Right ventricle myocardium inferior (tissue), 1 donor: ENCODE measurements around the gene CLPTM1. TPM values are rescaled to one million over a fixed set of nuclear protein-coding genes. Genes with fewer than 3 reads are reported as not detected.
A peak's percentile ranks its signal among the peaks of the same experiment; 100 is the strongest.
"Not testable (repeated sequence)": the region's sequence is repeated elsewhere in the genome, so short reads cannot be mapped to it uniquely, and the experiment has no call there.

ENCODE experiments used
- ATAC-seq: fragments of 200-7000 bp; cut with Tn5 transposase; one replicate; pipeline ENCODE4 v1.9.1; 2020; ENCODE audit warnings: mild to moderate bottlenecking, moderate library complexity
- DNase-seq: peaks from one replicate; pipeline ENCODE4 v3.0.0; 2021; ENCODE audit errors: missing footprints
- intact Hi-C: fragments of 100-400 bp; cut with DNase I; formaldehyde crosslinking; loops from one replicate; pipeline ENCODE4 v1.11.0; 2022
- total RNA-seq: library from RNA; stranded (reverse); fragmentation: NEBNext Ultra II Directional; extraction: Animal tissue kit (Norgen Biotek cat#: 25700); gene quantifications from one replicate; pipeline ENCODE4 v1.2.1, GENCODE V29; 2021
- donor health status: DM: no; HTN: yes; CAD: no; lungs with severe emphysema.

The CLPTM1 gene
- total RNA-seq, 1 donor from 2014 or later, result 90.1 TPM

DNA sequence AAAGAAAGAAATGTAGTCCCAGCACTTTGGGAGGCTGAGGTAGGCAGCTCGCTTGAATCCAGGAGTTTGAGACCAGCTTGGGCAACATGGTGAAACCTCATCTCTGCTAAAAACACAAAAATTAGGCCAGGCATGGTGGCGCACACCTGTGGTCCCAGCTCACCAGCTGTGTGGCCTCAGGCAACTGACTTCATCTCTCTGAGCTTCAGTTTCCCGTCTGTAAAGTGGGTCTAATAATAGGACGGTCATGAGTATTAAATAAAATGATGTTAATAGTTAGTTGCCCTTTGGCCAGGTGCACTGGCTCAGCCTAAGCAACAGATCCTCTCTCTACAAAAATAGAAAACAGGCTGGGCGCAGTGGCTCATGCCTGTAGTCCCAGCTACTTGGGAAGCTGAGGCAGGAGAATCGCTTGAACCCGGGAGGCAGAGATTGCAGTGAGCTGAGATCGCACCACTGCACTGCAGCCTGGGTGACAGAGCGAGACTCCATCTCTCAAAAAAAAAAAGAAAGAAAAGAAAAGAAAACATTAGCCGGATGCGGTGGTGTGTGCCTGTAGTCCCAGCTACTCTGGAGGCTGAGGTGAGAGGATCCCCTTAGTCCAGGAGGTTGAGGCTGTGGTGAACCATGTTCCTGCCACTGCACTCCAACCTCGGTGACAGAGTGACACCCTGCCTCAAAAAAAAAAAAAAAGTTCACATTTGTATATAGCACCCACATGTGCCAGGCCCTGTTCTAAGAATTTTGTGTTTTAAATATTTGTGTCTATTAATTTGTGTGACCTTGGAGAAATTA is 44.1 kb downstream of the CLPTM1 start:
- ATAC-seq, intact Hi-C loops, DNase-seq: not testable (repeated sequence)

DNA sequence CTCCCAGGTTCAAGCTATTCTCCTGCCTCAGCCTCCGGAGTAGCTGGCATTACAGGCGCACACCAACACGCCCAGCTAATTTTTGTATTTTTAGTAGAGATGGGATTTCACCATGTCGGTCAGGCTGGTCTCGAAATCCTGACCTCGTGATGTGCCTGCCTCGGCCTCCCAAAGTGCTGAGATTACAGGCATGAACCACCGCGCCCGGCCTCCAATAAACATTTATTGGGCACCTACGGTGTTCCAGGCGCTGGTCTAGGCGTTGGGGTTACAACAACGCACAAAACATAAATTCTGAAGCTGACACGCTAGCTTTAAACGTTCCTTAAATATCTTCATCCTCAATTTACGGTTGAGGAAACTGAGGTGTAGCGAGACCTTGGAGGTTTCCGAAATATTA is 45.5 kb downstream of the CLPTM1 start:
- not testable (repeated sequence) for ATAC-seq, DNase-seq
- intact Hi-C loops, result loop anchor here (2.0 kb wide), 1 partner anchor 38 kb away; the partner anchor contains the start of gene CLASRP

DNA sequence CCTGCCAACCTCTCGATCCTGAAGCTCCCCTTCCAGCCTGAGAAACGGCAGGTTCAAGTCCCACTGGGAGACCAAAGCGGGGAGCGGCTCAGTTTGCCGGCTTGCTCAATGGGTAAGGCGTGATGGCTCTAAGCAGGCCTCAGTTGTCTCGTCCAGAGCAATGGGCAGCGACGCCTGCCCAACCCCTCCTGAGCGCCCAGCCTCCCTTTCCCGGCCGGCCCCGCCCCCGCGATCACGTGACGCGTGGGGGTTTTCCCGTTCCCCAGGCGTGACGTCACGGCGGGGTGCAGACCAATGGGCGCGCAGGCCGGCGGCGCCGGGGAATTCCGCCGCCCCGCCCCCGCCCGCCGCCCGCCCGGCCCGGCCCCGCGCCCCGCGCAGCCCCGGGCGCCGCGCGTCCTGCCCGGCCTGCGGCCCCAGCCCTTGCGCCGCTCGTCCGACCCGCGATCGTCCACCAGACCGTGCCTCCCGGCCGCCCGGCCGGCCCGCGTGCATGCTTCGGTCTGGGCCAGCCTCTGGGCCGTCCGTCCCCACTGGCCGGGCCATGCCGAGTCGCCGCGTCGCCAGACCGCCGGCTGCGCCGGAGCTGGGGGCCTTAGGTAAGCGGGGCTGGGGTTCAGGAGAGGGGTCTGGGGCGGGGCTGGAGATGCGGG is 46.0 kb downstream of the CLPTM1 start, which contains the start of gene RELB:
TSS of gene RELB (plus strand) at position 378 of the 653 bp plus-strand sequence. CDS start at position 494, 116 bp downstream.
- intact Hi-C loops, result loop anchor here (2.0 kb wide), 1 partner anchor 38 kb away; the partner anchor contains the start of gene CLASRP
- DNase-seq (peak; percentile 98), ATAC-seq (peak; percentile 59)

DNA sequence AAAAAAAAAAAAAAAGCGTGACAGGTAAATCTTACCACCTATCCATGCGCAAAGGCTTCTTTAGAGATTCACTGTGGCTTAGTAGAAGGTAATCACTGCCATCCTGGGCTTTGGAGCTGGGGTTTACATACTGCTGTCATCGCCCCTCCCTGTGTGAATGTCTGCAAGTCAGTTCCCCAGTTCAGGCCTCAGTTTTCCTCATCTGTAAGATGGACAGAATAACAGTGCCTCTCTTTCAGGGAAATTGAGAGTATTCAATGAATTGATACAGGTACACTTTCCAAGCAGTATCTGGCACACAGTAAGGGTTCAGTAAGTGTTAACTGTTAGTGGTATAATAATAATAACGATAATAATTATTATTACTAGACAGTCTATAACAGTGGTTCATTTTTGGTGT is 48.3 kb downstream of the CLPTM1 start:
- ATAC-seq (no peak), DNase-seq (no peak)
- intact Hi-C loops, result no loop called here

DNA sequence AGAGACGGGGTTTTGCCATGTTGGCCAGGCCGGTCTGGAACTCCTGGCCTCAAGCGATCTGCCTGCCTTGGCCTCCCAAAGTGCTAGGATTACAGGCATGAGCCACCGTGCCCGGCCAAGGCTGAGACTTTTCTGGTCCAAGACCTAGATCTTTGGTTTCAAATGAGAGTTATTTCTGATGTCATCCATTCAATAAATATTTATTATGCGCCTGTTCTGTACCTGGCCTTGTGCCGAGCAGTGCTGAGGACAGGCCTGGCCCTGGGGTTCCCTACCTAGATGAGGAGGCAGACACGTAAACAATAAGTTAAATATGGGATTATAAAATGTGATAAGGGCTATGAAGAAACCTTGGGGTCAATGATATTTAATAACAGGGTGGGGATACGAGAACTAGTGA is 50.6 kb downstream of the CLPTM1 start:
- intact Hi-C loops, result no loop called here
- DNase-seq, result no peak
- no peak for ATAC-seq

DNA sequence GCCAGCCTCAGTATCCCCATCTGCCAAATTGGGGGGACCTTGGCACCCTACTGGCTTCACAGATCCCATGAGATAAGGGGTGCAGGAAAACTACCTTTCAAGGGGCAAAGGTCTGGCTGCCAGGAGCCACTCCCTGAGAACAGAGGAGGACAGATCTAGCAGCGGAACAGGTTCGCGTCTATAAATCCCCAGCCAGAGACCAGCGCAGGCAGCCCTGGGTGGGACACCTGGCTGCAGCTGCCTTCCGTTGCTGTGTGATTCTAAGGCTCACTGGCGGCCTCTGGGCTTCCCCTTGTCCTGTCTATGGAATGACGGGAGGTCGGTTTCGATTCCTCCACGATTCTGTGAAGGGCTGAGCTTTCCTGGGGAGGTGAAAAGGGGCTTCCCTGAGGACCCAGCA is 53.4 kb downstream of the CLPTM1 start:
- intact Hi-C loops, result no loop called here

DNA sequence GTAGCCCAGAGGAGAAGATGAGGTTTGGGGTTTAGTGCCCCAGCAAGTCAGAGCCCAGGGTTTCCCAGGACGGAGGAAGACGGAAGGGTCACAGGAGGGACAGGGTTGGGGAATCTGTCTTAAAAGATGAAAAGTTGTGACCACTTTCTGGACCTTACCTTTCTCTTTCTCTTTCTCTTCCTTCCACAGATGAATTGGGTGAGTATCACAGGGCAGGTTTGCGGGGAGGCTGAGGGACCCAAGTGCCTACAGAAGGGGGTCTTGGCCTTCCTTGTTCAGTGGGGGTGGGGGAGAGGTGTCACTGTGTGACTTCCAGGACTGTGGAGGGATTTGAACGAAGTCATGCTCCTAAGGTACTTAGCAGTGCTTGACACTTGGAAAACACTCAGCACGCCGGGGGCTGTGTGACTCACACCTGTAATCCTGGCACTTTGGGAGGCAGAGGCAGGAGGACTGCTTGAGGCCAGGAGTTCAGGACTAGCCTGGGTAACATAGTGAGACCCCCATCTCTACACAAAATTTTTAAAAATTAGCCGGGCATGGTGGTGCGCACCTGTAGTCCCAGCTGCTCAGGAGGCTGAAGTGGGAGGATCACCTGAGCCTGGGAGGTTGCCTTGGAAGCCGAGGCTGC is 54.6 kb downstream of the CLPTM1 start:
- ATAC-seq (no peak), DNase-seq (no peak)
- intact Hi-C loops, result no loop called here

More for the DNA sequence above, 53.4 kb downstream of the CLPTM1 start:
- ATAC-seq (no peak), DNase-seq (no peak)

DNA sequence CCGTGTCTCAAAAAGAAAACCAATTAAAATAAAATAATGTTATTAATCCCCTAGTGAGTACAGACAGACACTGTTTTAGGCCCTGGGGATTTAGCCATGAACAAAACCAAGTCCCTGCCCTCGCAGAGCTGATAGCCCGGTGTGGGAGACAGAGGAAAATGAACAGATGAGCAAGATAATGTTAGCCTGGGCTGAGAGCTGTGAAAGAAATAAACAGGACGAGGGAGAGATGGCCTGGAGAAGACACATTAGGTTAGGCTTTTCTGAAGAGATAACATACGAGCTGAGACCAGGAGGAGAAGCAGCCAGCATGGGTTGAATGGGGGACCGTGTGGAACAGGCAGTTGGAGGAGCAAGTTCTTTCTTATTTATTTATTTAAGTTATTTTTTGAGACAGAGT is 55.1 kb downstream of the CLPTM1 start:
- DNase-seq, result no peak
- intact Hi-C loops, result no loop called here

DNA sequence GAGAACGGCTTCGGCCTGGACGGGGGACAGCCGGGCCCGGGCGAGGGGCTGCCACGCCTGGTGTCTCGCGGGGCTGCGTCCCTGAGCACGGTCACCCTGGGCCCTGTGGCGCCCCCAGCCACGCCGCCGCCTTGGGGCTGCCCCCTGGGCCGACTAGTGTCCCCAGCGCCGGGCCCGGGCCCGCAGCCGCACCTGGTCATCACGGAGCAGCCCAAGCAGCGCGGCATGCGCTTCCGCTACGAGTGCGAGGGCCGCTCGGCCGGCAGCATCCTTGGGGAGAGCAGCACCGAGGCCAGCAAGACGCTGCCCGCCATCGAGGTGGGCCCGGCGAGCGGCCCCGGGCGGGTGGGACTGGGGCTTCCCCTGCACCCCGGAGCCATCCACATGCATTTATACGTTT is 56.8 kb downstream of the CLPTM1 start:
- no peak for DNase-seq
- no peak for ATAC-seq
- intact Hi-C loops, result no loop called here

More for the DNA sequence above, 55.1 kb downstream of the CLPTM1 start:
- no peak for ATAC-seq

DNA sequence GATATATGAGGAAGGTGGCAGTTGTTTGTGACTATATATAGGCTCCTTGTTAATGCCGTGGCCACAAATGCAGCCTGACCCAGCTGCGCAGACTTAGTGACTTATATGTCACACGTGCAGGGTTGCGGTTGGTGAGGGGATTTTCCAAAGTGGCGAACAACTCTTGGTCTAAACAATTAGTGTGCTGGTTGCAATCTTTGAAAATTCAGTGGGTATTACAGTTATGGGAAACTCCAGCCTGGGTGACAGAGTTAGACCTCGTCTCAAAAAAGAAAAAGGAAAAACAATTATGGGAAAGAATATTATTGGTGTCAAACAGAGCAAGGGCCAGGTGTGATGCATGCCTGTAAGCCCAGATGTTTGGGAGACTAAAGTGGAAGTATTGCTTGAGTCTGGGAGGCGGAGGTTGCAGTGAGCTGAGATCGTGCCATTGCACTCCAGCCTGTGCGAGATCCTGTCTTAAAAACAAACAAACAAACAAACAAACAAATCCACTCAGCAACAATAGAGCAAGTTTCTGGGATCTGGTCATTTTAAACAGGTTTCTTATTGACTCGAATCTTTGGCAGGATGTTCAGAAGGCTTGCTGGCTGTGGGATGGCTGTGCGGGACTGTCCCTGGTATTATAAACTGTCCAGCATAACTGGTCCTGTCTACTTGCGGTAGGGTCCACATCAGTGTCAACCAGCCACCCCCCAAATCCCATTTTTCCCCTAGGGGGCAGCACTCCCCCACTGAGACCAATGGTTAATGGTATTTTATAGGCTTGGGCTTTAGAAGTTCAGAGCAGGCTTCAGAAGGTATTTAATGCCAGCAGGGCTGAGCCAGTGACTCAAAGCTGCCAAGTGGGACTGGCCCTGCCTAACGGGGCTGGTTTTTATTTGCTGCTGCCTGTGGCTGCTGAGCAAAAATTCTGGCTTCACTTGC is 61.5 kb downstream of the CLPTM1 start:
- ATAC-seq (peak; percentile 80), DNase-seq (no peak)
- intact Hi-C loops, result no loop called here

DNA sequence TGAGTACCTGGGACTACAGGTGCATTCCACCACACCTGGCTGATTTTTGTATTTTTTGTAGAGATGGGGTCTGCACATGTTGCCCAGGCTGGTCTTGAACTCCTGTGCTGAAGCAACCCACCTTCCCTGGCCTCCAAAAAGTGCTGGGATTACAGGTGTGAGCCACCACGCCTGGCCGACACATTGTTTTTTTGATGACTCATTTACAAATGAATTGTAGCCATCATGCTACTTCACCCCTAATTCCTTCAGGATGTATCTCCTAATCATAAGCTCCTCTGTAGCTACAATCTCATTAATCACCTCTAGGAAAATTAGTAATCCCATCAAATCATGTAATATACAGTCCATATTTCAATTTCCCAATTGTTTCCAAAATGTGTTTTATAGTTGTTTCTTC is 64.0 kb downstream of the CLPTM1 start:
- DNase-seq, result no peak
- intact Hi-C loops, result no loop called here

DNA sequence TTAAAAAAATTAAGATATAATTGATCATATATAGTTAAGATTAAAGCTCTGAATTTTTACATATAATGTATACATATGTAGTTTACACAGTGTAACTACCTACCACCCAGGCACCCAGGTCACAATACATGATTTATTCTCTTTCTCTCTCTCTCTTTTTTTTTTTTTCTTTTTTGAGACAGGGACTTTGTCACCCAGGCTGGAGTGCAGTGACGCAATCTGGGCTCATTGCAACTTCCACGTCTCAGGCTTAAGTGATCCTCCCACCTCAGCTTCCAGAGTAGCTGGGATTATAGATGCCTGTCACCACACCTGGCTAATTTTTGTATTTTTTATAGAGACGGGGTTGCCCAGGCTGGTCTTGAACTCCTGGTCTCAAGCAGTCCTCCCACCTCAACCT is 64.9 kb downstream of the CLPTM1 start:
- DNase-seq (no peak), ATAC-seq (no peak)
- intact Hi-C loops, result no loop called here

More for the DNA sequence above, 64.0 kb downstream of the CLPTM1 start:
- ATAC-seq, result no peak

DNA sequence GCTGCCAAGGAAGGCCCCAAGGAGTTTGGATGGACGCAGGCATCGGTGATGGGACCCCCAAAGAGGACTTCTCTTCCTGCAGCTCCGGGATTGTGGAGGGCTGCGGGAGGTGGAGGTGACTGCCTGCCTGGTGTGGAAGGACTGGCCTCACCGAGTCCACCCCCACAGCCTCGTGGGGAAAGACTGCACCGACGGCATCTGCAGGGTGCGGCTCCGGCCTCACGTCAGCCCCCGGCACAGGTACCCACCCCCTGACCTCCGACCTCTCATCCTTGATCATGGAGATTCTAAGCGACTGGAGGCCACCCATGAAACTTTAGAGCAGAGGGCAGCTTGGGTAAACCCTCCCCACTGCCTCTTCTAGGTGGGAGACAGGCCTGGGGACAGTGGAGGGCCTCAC is 66.8 kb downstream of the CLPTM1 start:
- ATAC-seq, result no peak
- DNase-seq, result no peak

DNA sequence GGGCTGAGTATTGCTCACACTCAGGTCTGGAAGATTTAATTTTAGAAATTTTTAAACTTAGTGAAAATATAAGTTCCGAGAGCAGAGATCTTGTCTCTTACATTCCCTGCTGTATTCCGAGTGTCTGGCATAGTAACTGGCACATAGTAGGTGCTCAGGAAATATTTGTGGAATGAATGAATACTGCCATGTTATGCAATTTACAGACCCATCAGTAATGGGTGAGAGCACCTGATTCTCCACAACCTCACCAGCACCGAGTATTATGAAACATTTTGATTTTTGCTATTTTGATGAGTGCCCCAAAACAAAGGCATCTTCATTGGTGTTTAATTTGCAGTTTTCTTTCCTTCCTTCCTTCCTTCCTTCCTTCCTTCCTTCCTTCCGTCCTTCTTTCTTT is 67.9 kb downstream of the CLPTM1 start:
- ATAC-seq, result no peak
- intact Hi-C loops, result no loop called here
- DNase-seq, result no peak

More for the DNA sequence above, 66.8 kb downstream of the CLPTM1 start:
- intact Hi-C loops, result no loop called here

DNA sequence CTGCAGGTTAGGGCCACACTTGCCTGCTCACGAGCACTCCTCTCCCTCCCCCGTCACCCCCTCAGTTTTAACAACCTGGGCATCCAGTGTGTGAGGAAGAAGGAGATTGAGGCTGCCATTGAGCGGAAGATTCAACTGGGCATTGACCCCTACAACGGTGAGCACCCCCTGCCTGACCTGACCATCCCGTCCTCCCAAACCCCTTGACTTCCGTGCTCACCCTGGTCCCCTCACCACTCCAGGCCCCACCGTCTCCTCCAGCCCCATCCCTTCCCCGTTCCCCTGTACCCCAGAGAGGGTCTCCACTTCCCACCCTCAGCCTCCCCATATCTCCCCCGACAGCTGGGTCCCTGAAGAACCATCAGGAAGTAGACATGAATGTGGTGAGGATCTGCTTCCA is 70.1 kb downstream of the CLPTM1 start:
- DNase-seq (no peak), ATAC-seq (no peak)
- intact Hi-C loops, result no loop called here

DNA sequence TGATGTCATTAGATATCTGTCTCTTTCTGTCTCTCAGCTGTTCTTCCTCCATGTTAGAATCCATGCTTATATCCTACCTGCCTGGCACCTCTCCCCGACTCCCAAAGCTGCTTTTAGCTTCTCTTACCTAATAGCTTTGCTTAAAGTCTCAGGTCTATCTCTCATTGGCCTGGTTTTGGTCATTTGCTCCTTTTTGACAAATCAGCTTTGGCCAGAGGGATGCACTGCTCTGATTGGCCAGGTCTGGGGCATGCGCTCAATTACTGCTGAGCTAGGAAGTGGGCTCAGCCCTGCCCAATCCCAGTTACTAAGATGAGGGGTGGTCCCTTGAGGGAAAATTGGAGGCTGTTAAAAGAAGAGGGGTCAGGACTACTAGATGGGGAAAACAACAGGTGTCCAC is 72.2 kb downstream of the CLPTM1 start:
- intact Hi-C loops, result no loop called here
- DNase-seq (no peak), ATAC-seq (no peak)

DNA sequence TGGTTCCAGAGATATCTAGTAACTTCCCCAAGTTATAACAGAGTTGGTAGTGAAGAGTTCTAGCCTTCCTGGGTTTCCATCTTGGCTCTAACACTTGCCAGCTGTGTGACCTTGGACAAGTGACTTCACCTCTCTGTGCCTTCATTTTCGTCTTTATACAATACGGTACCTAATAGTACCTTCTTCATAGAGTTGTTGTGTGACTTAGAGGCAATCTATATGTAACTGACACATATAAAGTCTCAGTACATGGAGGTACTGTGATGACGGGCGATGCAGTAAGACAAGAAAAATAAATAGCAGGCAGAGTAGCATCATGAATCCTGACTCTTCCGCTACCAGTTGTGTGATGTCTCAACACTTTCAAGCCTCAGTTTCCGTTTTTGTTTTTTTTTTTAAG is 75.6 kb downstream of the CLPTM1 start:
- ATAC-seq (no peak), DNase-seq (no peak)
- intact Hi-C loops, result no loop called here

DNA sequence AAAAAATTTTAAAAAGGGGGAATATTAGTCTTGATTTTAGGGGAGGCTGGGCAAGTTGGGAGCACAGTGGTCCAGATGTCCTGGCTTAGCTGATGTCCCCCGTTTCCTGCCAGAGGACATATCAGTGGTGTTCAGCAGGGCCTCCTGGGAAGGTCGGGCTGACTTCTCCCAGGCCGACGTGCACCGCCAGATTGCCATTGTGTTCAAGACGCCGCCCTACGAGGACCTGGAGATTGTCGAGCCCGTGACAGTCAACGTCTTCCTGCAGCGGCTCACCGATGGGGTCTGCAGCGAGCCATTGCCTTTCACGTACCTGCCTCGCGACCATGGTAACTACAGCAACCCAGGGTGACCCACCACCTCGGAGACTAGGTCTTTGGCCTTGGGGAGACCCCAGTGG is 77.2 kb downstream of the CLPTM1 start:
- DNase-seq, result no peak
- intact Hi-C loops, result no loop called here
- ATAC-seq, result no peak

DNA sequence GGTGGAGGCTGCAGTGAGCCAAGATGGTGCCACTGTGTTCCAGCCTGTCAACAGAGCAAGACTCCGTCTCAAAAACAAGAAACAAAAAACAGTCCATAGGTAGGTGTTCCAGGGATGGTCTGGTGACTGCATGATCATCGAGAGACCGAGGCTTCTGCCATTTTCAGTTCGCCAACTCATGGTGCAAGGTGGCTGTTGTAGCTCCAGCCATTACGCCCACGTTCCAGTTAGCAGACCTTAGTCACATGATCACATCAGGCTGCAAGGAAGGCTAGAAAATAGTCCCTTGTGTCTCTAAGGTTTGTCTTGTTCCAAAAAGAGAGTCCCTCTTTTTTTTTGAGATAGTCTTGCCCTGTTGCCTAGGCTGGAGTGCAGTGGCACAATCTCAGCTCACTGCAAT is 80.6 kb downstream of the CLPTM1 start:
- intact Hi-C loops, result no loop called here
- ATAC-seq (no peak), DNase-seq (no peak)
